HG03565 (cell line): ENCODE results near the gene COL8A1.

Experiments used
- ATAC-seq: cut with Tn5 transposase; IDR thresholded peaks from one replicate; pipeline ENCODE4 v1.9.1; 2021; ENCODE audit warnings: mild to moderate bottlenecking, moderate library complexity; ENCODE audit not compliant: unreplicated experiment

Gene COL8A1

DNA sequence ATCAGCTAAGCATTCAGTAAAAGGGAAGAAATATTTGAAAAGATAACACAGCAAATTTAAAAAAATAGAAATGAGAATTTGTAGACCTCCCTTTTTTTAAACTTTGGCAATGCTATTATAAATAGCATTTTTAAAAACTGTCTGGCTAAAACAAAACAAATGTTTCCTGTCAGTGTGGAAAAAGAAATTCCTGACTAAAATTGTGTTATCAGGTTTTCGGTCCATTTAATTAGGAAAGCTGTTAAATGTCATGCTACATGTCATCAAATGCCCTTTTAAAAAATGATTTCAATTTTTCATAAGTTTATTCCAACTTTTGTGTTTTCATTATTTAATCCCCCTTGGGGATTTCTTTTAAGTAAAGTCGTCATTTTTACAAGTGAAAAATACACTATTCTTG, 29.6 kb downstream of the COL8A1 start:
- no peak for ATAC-seq

DNA sequence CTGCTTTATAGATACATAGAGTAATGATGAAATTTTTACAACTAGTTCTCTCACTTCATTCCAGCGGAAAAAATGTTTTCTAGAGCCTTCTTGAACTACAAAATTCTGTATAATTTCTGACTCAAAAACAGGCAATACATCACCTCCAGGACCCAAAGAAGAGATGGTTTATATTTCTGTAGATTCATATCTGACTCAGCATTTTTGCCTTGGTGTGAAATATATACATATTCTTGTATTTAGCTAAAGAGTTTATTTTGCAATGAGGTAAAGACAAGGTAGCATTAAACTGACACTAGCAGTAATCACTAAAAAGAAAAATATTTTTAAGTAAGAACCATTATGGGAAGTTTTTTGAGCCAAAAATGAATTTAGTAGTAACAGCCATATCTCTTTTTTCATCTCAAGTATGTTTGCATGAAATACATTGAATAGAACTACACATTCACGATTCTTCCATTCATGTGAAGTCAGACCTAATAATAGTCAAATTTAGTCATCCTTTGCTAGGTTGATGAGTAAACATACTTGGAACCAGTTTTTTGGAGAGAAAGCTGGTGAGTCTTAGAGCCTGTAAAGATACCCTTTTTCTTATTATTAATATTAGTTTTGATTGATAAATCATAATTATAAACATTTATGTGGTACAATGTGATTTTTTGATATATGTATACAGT, 31.6 kb downstream of the COL8A1 start:
- ATAC-seq = no peak

DNA sequence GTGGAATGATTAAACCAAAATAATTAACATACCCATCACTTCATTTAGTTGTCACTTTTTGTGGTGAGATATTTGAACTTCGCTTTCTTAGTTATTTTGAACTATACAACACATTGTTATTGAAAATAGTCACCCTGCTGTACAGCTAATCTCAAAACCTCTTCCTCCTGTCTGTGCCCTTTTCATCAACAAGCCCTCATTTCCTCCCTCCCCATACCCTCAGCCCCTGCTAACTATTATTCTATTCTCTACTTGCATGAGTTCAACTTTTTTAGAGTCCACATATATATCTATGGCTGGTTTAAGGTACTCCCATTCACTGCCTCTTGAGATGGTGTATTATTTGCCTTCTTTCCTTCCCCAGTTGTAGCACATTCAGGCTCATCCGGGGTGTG, 32.2 kb downstream of the COL8A1 start:
- no peak for ATAC-seq

DNA sequence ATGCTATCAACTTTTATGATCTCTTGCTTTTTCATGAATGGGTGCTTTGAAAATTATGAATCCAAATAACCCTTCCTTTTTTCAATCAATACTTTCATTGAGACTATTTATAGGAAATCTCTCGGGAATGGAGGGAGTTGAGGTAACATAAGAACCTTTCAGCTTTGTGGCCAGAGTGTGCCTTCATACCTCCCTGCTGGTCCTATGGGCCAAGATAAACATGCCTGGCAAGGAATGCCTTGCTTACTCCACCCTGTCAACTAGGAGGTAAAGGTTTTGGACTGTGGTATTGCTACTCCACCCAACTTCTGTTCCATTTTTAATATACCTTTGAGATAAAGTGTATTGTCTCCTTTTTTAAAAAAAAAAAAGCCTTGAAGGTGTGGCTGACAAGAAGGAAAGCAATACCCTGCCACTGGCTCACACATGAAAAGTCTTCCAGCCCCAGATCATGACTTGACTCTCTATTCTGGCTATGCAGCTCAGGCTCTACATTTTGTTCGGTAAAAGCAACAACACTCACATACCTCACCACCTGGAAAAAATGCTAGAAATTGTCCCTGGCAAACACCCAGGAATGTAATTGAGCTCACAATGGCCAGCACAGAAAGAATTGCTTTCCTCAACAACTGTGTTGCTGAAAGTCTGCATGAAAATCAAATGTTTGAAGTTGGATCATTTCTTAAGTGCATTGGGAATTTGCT, 35.8 kb downstream of the COL8A1 start:
- no peak for ATAC-seq

DNA sequence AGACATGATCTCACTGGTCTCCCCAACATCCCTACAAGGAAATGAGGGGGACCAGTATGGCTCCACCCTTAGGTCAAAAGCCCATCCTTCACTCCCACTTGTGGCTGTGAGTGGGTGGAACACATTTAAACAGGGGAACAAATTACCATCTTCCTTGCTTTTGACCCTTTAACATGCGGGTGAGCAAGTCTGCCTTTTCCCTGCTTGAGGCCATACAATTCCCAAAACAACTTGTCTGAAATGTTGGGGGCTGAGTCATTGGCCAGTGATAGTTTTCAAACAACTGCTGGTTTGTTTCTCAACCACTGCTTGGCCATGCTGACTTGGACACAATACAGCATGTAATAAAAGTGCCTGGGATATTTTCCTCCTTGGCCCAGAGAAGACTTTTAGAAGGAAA, 39.6 kb downstream of the COL8A1 start:
- ATAC-seq = no peak

DNA sequence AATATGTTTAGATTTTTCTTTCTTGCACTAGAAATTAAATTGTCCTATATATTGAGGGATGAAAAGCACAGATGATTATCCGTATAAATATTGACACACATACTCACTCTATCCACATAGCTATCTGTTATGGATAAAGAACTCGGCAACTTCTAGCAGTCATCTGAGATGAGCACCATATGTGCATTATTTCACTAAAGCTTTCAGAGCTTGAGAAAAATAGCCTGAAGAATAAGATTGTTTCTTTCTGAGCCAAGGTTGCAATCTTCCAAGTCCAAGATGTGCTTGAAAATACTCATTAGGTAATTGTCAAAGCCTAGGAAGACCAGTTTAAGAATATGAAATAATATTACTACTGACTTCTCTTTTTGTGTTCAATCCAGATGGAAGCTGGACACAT, 40.5 kb downstream of the COL8A1 start:
- no peak for ATAC-seq

DNA sequence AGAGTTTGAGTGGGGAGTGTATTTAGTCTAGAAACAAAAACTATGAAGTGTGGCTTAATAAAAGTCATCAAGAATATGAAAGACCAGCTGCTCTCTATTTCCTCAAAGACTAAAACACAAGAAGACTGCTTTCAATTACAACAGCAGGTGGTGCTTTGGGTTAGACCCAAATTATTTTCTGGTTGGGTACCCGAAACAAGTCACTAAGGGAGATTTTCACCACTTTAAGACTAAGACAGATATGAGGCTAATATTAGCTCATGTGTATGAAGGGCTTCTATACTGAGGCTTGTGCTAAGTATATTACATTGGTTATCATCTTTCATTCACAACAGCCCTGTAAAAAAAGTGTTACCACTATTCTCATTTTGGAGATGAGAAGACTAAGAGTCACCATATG, 43.1 kb downstream of the COL8A1 start:
- ATAC-seq = no peak

DNA sequence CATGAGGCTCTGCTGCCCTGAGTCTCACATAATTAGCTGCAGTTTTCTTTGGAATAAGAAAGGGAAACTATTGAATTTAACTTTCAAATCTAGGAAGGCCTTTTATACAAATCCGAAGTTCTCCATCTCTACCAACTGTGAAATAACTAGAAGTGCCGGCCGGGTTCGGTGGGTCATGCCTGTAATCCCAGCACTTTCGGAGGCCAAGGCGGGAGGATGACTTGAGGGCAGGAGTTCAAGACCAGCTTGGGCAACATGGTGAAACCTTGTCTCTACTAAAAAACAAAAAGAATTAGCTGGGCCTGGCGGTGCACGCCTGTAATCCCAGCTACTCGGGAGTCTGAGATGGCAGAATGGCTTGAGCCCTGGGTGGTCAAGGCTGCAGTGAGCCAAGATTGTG, 43.6 kb downstream of the COL8A1 start:
- no peak for ATAC-seq

DNA sequence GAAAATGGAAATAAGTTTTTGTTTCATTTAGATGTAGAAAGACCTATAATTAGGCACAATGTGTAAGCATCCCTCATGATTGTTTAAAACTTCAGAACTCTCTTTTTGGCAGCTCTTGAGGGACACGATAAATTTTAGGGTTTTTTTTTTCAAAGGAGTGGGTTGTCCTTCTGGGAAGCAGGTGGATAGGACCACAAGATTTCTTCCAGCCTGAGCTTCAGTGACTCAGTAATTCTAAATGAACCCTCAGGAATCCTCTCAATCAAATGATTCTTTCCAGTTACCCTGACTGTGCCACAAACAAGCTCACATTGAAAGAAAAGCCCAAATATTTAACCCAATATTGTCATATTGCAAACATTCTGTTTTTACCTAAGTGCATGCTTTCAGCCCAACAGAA, 45.1 kb downstream of the COL8A1 start:
- no peak for ATAC-seq

DNA sequence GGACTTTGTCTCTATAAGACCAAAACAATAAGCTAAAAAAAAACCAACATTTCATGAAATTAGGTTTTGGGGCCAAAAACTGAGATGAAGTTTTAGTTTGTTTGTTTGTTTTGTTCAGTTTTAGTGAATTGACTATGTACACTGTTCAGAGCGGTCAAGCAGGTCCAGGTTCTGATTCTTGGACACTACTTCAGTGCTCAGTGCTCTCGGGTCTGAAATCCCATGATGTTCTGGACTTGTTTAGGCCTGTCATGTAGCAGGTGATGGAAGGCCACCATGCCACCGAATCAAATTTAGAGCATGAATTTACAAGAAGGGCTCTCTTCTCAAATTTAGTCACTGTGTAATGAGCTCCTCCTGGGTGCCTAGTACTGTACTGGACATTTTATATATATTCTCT, 45.5 kb downstream of the COL8A1 start:
- no peak for ATAC-seq

DNA sequence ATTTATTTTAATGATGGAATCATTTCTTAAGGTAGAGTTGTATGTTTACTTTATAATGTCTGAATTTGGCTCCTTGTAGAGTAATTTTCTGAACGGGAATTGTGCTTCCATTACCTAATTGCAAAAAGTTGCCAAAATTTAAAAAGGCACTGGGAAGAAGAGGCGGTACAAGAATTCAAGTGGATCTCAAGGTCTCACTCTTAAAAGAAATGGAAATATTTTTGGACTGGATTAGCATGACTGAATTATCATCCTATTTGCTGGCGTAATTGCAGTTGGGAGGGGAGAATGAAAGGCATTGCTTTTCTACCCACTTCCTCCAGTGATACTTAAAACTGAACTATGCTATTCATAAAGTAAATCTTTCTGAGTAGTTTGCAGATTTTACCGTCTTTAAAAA, 46.2 kb downstream of the COL8A1 start:
- ATAC-seq = no peak

DNA sequence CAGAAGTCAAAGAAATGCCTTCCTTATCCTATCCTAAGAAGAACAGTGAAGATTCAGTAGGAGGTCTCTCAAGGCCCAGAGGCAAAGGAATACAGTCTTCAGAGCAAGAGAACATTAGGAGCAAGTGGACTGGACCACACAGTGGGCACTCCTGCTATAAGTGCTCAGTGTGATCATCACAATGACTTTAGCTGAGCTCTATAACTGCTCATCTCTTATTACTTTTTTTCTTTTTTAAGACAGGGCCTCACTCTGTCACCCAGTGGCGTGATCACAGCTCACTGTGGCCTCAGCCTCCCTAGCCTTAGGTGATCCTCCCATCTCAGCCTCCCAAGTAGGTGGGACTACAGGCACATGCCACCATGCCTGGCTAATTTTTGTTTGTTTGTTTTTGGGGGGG, 48.1 kb downstream of the COL8A1 start:
- ATAC-seq = no peak

DNA sequence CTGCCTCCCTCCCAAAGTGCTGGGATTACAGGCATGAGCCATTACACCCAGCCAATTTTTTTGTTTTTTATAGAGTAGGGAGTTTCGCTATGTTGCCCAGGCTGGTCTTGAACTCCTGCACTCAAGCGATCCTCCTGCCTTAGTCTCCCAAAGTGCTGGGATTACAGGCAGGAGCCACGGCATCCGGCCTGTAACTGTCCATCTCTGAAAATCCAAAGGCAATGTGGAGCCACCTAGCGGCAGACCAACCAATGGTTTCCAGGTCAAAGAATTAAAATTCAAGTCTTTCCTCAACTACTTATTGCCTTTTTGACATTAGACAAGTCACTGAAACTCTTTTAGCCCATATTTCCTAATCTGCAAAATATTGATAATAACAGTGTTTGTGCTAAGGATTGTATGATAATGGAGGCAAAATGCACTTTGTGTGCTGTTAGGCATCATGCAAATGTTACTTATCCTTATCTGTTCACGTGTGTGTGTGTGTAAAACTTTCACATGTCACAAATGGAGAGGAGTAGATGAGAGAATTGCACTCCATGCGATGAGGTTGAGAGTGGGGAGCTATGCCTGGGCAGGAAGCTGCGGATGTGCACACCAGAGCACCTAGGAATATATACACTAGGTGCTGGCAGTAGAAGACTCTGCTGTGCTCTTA, 48.7 kb downstream of the COL8A1 start:
- peak; percentile 53 for ATAC-seq

DNA sequence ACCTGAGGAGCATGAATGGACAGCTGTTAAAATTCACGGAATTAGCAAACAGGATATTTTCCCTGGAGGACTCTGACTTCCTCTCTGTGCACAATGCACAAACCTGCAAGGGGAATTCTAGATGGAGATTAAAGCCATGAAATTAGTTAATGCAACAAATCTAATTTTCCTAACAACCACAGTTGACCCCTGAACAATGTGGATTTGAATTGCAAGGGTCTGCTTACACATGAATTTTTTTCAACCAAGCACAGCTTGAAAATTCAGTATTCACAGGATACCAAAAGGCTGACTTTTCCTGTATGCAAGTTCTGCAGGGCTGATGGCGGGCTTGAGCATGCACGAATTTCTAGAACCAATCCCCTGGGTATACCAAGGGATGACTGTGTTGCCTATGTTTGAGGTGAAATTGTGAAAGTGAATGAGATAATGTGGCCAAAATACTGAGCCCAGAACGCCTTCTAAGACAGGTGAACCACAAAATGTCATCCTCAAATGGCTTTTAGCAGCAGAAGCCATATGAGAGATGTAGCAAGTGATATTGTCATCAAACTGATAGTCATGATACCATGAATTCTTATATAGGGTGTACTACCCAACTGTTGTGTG, 52.5 kb downstream of the COL8A1 start:
- ATAC-seq = no peak

DNA sequence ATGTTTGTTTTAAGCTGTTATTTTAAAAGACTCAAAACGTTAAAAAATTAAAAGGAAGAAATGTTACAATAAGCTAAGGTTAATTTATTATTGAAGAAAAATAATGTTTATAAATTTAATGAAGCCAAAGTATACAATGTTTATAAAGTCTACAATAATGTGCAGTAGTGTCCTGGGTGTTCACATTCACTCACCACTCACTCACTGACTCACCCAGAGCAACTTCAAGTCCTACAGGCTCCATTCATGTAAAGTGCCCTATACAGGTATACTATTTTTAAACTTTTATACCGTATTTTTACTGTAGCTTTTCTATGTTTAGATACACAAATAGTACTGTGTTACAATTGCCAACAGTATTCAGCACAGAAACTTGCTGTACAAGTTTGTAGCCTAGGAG, 55.2 kb downstream of the COL8A1 start:
- ATAC-seq = no peak

DNA sequence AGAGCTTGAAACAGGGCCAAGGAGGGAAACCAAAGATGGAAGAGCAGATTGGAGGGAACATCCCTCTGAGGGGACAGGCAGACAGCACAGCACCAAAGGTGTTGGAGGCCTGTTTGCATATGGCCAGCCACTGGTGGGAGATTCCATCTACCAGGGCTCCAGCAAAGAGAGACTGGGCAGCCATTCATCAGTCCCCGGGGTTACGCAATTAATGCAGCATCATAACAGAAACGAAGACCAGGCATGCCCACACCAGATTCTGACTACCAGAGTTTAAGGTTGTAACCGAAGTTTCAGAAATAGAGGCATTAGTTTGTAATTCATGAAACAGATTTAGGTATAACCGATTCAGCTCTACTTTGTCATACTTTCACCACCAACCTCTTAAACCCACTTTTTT, 58.1 kb downstream of the COL8A1 start:
- ATAC-seq = no peak

DNA sequence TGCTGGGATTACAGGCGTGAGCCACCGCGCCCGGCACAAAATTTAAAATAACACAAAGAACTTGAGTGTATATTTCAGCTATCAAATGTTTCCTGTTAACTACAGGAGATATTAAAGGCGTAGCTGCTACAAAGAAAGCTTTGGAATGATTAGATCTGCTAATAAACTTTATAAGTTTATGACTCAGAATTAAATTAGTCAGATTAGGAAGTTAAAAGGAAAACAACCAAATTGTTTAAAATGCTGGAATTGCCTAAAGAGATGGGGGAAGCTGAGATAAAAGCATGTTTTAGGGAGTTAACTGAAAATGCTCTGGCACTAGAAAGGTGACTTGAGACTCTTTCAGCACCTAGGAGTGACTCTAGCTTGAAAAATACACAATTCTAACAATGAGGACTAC, 58.9 kb downstream of the COL8A1 start:
- no peak for ATAC-seq

DNA sequence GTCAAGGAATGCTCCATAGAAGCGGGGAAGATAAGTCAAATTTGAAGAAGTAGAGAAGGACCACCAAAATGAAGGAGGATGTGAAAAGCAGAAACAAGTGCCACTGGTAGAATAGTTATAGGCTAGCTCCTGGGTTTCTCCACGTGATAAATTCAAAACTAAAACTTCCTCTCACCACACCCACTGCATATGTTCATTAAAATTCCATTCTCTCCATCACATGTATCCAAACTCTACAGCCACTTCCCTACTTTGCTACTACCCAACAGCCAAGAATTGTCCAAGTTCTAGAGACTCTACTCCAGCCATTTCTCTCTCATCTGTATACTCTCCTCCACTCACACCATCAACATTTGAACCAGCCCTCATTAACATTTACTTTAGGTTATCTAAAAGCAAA, 60.5 kb downstream of the COL8A1 start:
- no peak for ATAC-seq

DNA sequence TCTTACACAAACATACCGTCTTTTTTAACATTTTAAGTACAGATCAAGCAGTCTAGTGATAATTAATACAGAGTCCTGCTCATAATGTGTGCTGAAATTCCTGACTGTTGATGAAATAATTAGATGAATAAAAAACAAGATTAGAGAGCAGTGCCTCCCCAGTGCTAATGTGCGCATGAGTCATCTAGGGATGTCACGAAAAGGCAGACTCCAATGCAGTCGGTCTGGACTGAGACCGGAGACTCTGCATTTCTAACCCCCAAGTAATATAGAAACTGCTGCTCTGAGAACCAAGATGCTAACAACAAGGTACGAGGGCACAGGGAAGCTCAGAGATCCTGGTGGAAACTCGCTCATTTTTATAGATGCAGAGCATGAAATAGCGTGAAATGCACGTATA, 61.4 kb downstream of the COL8A1 start:
- ATAC-seq = no peak

DNA sequence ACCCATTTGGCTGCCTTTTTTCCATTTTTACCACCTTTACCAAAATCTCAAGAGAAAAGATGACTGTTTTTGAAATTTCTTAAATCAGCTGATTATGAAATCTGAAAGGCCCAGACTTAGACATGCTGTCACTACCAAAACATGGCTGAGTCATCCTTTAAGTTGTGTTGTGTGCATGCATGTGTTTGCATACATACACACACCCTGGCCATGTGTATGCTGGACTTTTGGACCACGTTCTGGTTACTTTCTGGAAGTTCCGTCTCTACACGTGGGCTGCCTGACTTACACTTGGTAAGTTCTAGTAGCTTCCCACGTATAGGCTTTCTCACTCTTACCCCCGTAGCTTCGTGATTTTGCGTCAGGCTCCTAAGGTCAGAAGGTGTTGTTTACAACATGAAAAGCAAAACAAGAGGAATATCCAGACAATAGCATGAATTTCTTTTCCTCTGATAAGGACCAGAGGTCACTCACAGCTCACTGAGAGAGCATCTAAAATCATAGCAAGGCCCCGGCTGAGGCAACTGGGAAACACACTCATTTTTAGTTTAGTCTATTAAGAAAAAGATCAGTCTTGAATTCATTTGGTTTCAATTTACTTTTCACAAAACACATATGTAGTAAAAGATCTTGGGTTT, 62.4 kb downstream of the COL8A1 start:
- ATAC-seq = no peak
